Measurements from ENCODE around the gene MRGPRG.

- TF ChIP-seq SMAD3 (CRISPR knock-in tag; conservative IDR thresholded peaks at IDR 0.05) (no peak), JUN (IDR thresholded peaks at IDR 0.05; ENCODE audit: borderline replicate concordance, low read depth, low read length) (no peak), JUN (CRISPR knock-in tag; IDR thresholded peaks at IDR 0.05; ENCODE audit: borderline replicate concordance) (no peak)
Measured at GRCh38 chr11:3174387-3174786, 44.2 kb downstream of the MRGPRG start.

Data from K562 (cell line).